ENCODE measurements around the gene SPTSSB. TPM values are rescaled to one million over a fixed set of nuclear protein-coding genes. Genes with fewer than 3 reads are reported as not detected.
A peak's percentile ranks its signal among the peaks of the same experiment; 100 is the strongest.

The SPTSSB gene
- total and polyA plus RNA-seq, 11 donors = 0.09 to 0.58 (median 0.36) TPM; not detected in 5

DNA sequence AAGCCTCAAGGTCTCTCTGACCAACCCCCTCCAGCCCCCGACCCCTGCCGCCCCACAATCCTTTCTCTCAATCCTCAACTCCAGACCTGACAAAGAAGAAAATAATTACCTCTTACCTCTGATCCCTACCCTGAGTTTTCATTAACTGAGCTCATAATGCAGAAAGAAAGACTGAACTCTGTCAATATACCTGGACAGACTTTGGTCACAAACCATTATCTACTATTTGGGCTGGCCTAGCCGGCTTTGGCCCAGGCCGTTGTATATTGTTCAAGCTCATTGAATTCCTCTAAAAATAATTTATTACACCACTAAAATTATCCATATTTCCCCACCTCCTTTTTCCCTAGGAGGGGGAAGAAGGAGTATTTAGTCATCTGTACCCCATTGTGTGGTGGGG, 29.3 kb upstream of the SPTSSB start:
- no peak for TF ChIP-seq POLR2A (IDR thresholded peaks at IDR 0.05)
- TF ChIP-seq, protein P1, sequence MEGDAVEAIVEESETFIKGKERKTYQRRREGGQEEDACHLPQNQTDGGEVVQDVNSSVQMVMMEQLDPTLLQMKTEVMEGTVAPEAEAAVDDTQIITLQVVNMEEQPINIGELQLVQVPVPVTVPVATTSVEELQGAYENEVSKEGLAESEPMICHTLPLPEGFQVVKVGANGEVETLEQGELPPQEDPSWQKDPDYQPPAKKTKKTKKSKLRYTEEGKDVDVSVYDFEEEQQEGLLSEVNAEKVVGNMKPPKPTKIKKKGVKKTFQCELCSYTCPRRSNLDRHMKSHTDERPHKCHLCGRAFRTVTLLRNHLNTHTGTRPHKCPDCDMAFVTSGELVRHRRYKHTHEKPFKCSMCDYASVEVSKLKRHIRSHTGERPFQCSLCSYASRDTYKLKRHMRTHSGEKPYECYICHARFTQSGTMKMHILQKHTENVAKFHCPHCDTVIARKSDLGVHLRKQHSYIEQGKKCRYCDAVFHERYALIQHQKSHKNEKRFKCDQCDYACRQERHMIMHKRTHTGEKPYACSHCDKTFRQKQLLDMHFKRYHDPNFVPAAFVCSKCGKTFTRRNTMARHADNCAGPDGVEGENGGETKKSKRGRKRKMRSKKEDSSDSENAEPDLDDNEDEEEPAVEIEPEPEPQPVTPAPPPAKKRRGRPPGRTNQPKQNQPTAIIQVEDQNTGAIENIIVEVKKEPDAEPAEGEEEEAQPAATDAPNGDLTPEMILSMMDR (IDR thresholded peaks at IDR 0.05) = no peak
- peaks cover 0 to 7% (median 0%) of the 10 kb centered on the region in 12 donors for H3K9me3 ChIP-seq
- no peak for ATAC-seq
- no peaks in the 10 kb centered on the region for H3K36me3 ChIP-seq
- no peaks in the 10 kb centered on the region for H3K27me3 ChIP-seq
- intact Hi-C loops (cut with DNase I) = loop anchor here in 2 of 10 donors (10.0 kb wide), 1 partner anchor 96 kb away; no protein-coding TSS in a partner anchor
- 68 to 93% (median 86%) methylated on average over 4 of the region's 4 CpGs for WGBS, 4 donors
- H3K4me1 ChIP-seq = peaks cover 0 to 4% (median 0%) of the 10 kb centered on the region in 12 donors
- H3K4me3 ChIP-seq = no peak overlapping the region
- peak overlapping the region in 1 of 12 donors; percentile 28 for H3K27ac ChIP-seq
- no peak for DNase-seq

DNA sequence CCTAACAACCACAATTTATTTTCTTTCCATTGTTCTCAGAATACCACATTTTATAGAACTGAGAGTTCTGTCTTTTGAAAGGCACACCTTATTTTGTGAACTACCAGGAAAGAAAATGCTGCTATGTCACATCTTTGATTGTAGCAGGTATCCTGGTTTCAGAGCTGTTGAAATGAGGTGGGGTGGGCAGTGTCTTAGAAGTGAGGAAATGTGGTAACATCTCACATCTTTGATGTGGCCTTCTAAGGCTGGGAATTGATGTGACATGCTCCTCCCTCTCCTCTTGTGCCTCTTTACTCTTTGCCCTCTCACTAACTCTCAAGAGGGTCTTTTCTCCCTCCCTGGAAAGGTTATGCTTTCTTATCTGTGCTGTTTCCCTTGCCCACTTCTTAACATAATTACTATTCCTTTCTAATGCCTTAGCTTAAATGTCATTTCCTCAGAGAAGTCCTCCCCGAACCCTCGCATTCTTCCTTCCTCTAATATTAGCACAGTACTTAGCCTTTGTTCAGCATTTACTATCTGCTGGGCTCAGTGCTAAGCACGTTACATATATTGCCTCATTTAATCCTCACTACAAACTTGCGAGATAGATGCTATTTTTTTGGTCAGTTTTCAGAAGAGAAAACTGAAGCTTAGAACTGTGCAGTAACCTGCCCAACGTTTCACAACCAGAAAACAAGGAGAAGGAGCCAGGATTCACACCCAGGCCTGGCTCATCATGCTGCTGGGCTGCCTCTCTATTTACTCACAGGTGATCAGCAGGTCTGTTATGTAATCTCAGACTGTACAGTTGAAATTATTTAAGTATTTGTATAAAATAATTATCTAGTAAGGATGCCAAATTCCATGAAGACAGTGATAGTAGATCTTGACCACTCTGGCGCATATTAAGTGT, 24.0 kb upstream of the SPTSSB start:
- Histone ChIP-seq H3K27ac (no peak overlapping the region), H3K4me3 (no peak overlapping the region), H3K4me1 (peaks cover 0 to 19% (median 0%) of the 10 kb centered on the region in 12 donors), H3K36me3 (no peaks in the 10 kb centered on the region), H3K27me3 (no peaks in the 10 kb centered on the region), H3K9me3 (peaks cover 0 to 7% (median 0%) of the 10 kb centered on the region in 12 donors)
- TF ChIP-seq, protein P1 (IDR thresholded peaks at IDR 0.05) = no peak
- no peak for TF ChIP-seq POLR2A (IDR thresholded peaks at IDR 0.05)
- ATAC-seq (no peak), DNase-seq (no peak)
- WGBS, 4 donors = 56 to 64% (median 59%) methylated on average over 6 of the region's 6 CpGs
- intact Hi-C loops (cut with DNase I) = no loop called here

DNA sequence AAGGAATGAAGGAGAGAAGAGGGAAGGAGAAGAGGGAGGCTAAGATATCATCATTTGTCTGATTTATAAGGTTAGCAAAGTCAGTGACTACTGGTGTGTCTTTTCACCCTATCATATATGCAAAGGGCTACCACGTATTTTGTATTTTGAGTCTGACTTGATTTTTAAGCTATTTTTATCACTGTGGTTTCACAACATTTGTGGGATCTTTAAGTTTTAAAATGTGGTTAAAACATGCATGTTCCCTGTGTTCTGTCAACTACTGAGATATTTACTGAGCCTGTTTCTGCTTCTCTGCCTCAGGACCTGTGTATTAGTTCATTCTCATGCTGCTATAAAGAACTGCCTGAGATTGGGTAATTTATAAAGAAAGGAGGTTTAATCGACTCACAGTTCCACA, 22.5 kb upstream of the SPTSSB start:
- no peak for ATAC-seq
- Histone ChIP-seq H3K27me3 (peaks cover 0 to 3% (median 0%) of the 10 kb centered on the region in 9 donors), H3K4me3 (no peak overlapping the region), H3K36me3 (no peaks in the 10 kb centered on the region), H3K4me1 (peaks cover 0 to 26% (median 0%) of the 10 kb centered on the region in 12 donors), H3K27ac (no peak overlapping the region), H3K9me3 (peaks cover 0 to 2% (median 0%) of the 10 kb centered on the region in 12 donors)
- no peak for TF ChIP-seq POLR2A (IDR thresholded peaks at IDR 0.05)
- TF ChIP-seq, protein P1 (IDR thresholded peaks at IDR 0.05) = no peak
- no peak for DNase-seq
- WGBS, 4 donors = 70 to 85% (median 79%) methylated on average over 2 of the region's 2 CpGs
- intact Hi-C loops (cut with DNase I) = no loop called here

DNA sequence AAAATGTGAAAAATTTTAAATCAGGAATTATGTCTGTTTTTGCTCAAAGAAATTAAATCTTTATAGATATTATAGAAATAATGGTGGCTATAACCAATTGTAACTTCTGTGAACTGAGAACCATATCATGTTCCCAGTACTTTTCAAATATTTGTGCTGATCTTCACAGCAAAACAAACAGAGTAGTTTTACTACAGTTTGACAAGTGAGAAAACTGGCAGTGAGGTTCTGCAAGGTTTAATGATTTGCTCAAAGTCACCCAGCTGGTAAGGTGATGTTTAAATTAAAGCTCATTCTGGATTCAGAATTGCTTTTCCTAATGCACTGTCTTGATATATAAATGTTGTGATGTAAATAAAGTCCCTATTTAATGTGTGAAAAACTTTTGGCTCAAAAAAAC, 22.0 kb upstream of the SPTSSB start:
- H3K27me3 ChIP-seq = peaks cover 0 to 3% (median 0%) of the 10 kb centered on the region in 9 donors
- TF ChIP-seq, protein P1 (IDR thresholded peaks at IDR 0.05) = no peak
- no peak for TF ChIP-seq POLR2A (IDR thresholded peaks at IDR 0.05)
- DNase-seq (no peak), ATAC-seq (no peak)
- H3K9me3 ChIP-seq = no peaks in the 10 kb centered on the region
- no peak overlapping the region for H3K4me3 ChIP-seq
- intact Hi-C loops (cut with DNase I) = no loop called here
- no peak overlapping the region for H3K27ac ChIP-seq
- H3K36me3 ChIP-seq = no peaks in the 10 kb centered on the region
- H3K4me1 ChIP-seq = peaks cover 0 to 31% (median 0%) of the 10 kb centered on the region in 12 donors
